NCI-H146 treated with DMSO at 0.1 percent for 48 hours (cell line): ENCODE measurements around the gene SCG3.

Source experiments
- DNase-seq: peaks from one replicate; lab custom pipeline; 2025; ENCODE audit not compliant: unreplicated experiment; lab: John Stamatoyannopoulos, UW

The SCG3 gene

GRCh38 chr15:51677452-51677851, 3.9 kb upstream of the SCG3 start:
- DNase-seq, result no peak

GRCh38 chr15:51678096-51678495, 3.2 kb upstream of the SCG3 start:
- no peak for DNase-seq

- DNase-seq, result no peak
Observed at GRCh38 chr15:51680321-51680720, 982 bp upstream of the SCG3 start.

GRCh38 chr15:51687565-51687964, 6.3 kb downstream of the SCG3 start:
- DNase-seq, result no peak

- DNase-seq, result no peak
Observed at GRCh38 chr15:51688863-51689262, 7.6 kb downstream of the SCG3 start.

- no peak for DNase-seq
Observed at GRCh38 chr15:51692154-51692553, 10.9 kb downstream of the SCG3 start.

DNA sequence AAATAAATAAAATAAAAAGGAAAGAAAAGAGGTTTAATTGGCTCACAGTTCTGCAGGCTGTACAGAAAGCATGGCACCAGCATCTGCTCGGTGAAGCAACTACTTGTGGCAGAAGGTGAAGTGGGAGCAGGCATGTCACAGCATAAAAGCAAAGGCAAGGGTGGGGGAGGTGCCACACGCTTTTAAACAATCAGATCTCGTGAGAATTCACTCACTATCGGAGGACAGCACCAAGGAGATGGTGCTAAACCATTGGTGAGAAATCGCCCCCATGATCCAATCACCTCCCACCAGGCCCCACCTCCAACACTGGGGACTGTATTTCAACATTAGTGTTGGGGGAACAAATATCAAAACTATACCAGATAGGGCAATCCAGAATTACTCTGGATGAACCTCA, 15.3 kb downstream of the SCG3 start:
- no peak for DNase-seq

DNA sequence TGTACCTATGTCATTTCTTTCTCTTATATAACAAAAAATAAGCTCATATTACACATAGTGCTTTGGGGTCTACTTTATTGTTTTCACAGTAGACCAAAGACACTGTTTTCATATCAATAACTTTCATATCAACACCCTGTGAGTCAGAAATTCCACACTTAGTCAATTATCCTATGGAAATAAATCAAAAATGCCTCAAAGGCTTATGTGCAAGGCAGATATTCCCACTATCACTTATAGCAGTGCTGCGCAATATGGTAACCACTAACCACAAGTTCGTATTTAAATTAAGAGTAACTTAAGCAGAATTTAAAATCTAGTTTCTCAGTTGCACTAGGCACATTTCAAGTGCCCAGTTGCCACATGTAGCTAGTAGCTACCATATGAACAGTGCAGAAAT, 15.9 kb downstream of the SCG3 start:
- no peak for DNase-seq

DNA sequence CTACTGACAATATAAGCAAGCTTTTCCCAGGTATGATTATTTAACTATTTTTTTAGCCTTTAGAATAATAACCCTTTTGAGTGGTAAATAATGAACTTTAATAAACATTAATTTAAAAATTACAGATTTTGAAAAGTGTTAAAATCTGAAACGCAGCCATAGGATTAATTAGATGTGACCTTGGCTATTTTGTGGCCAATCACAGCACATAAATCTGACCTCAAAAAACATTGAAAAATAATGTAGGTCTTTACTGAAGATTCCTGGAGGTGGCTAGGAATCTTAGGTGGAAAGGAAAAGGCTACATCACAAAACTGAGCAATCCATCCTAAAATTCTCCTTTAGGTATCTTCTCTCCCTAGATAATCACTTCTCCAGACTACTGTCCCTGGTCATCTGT, 18.1 kb downstream of the SCG3 start:
- DNase-seq, result no peak

DNA sequence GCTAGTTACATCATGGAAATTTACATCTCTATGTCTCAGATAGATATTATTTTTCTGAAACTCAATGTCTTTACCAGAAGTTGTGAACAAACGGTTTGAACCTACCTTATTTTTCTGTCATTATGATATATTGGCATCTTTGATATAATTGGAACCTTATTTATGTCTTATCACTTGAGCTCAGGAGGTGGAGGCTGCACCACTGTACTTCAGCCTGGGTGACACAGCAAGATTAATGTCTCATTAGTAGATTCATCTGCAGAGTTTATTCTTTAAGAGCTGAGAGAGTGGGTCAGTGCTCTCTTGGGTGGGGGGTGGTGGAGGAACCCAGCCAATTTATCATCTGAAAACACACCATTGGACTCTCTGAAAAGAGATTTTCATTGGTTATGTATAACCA, 21.4 kb downstream of the SCG3 start:
- DNase-seq, result no peak

- no peak for DNase-seq
Observed at GRCh38 chr15:51706291-51706690, 25.0 kb downstream of the SCG3 start.

DNA sequence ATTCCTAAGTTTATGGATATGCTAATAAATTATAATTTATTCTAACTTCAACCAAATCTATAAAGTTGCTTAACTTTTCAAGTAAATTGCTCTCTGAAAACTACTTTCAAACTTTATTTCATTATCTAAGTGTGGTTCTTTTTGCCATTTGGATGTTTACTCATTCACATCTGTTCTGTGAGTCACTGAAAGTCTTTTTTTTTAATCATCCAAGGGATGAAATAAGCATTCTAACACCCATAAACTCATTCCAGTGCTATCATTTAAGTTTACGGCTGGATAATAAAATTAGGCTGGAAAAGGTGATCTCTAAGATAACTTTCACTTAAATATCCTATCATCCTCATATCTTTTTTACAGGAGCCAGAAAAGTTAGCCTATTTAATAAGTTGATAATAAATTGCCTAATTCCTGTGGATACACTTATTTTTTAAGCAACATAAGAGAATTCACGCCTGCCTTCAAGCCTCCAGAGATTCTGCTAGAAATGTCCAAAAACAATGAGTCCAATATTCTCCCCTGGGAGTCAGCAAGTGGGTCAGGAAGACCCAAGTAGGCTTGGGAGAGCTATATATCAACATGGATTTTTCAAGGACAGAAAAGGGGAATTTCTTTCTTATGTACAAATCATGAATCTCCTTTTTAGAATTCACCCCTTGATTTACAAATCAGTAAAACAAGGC, 25.8 kb downstream of the SCG3 start:
- DNase-seq, result no peak

DNA sequence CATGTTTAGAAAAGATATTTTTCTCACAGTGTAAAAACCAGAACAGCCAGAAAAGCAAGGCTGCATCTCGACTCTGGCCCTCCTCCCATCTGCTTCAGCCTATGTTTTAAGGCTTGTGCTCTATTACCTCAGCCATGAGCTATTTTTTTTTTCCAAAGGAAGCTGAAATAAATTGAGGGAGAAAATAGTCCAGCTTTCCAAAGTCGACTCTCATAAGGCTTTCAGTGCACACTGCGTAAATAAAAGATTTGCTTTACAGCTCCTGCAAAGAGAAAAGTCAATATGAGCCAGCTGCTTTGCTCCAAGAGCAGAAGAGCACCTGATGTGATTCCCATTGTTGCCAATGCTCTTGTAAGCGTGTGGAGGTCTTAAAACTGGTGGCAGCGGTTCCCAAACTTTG, 26.7 kb downstream of the SCG3 start:
- peak; percentile 25 for DNase-seq

DNA sequence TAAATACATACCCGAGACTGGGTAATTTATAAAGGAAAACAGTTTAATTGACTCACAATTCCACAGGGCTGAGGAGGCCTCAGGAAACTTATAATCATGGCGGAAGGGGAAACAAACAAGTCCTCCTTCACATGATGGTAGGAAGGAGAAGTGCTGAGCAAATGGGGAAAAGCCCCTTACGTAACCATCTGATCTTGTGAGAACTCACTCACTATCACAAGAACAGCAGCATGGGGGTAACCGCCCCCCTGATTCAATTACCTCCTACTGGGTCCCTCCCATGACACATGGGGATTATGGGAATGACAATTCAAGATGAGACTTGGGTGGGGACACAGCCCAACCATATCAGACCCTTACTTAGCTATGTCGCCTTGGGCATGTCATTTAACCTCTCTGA, 27.7 kb downstream of the SCG3 start:
- DNase-seq, result no peak

GRCh38 chr15:51714162-51714561, 32.9 kb downstream of the SCG3 start:
- DNase-seq, result no peak

DNA sequence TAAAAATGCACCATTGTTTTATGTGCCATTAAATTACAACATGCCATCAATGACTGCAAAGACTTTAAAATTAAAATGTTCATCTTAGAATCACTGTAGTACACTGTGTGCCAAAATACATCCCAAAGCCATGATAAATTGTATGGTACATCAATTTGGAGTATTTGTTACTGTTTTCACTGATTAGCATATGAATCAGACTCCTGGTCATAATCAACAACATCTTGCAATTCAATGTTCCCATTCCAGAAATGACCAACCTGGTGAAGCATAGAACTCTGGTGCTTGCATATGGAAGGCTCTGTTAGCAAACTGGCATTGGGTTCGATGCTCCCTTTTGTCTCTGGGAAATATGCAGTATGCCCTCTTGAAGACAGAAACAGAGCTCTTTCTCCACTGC, 33.6 kb downstream of the SCG3 start:
- DNase-seq, result no peak

DNA sequence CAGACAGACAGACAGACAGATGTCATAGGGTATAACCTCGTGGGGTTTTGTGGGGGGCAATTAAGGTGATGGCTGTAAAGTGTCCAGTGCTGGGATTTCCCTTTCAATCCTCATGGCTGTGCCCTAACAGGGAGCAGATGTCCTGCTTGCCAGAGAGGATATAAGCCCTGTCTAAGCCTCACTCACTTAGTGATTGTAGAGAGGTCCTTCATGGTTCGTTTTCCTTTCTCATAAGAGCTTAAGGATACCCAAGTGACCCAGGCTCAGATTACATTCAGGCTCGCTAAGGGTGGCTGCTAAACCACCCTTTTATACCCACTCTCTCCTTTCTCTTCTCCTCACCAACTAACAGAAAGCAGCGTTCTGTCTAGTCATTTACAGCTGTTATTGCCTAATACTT, 36.9 kb downstream of the SCG3 start:
- no peak for DNase-seq

- no peak for DNase-seq
Observed at GRCh38 chr15:51718746-51719145, 37.4 kb downstream of the SCG3 start.

- no peak for DNase-seq
Observed at GRCh38 chr15:51720201-51720995, 39.1 kb downstream of the SCG3 start.

GRCh38 chr15:51721199-51721960, 40.1 kb downstream of the SCG3 start:
- no peak for DNase-seq

DNA sequence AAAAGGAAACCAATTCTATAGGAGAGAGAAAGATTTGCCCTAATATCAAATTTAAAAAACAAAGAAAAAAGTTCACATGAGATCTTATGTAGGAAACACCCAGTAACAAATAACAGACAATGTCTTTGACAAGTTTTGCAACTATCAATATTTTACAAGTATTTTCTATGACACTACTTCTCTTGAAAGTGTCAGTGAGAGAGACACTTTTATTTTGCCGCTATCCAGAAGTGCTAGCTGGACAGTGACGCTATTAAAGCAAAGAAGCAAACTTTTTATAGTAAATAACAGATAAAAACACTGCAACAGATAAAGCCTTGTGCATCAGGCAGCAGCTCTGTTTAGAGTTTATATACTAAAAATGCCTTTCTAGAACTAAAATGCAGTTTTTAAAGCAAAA, 42.9 kb downstream of the SCG3 start:
- no peak for DNase-seq

DNA sequence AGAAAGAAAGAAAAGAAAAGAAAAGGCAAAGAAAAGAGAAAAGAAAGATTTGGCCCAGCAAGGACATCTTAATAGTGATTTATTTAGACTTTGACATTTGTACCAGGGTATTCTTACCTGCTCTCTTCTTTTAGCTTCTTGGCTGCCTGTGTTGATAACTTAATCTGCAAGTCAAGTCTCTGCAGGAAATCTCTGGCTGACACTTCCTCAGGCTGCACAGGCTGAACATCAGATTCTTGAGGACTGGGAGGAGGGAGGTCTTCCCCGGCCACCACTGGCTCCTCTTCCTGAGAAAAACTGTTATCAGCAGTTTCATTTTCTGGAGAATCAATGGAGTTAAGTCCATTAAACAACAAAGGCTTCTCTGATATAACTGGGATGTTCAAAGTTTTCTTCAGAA, 43.4 kb downstream of the SCG3 start:
- DNase-seq, result no peak
